Measurements from ENCODE around the gene POLR3B. TPM values are rescaled to one million over a fixed set of nuclear protein-coding genes. Genes with fewer than 3 reads are reported as not detected.

POLR3B gene
- total RNA-seq, 2 experiments from 2014 or later: 14.7 to 17.6 TPM

DNA sequence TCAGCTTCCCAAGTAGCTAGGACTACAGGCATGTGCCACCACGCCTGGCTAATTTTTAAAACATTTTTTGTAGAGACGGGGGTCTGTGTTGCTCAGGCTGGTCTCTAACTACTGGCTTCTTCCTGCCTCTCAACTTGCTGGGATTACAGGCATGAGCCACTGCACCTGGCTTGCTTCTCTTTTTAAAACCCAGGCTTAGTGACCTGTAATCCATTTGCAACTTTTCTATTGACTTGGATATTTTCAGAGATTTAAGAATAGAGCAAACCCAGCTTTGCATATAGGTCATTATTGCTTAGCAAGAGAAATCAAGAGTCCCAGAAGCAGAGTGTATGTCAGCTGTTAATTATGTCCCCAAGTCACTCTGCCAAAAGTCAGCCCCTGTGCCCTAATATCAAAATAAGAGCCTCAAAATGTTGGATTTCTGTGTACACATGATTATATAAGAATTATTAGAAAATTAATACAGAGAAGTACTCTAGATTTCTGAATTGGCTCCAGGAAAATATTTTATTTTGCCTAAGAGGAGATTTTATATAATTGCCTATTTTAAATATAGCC is 30.2 kb upstream of the POLR3B start:
- H3K4me3 ChIP-seq (ENCODE audit: low read depth, low read length, poor library complexity, severe bottlenecking): no peak overlapping the region
- peaks cover 23% of the 10 kb centered on the region for H3K4me1 ChIP-seq (ENCODE audit: insufficient read depth, low read length, poor library complexity, severe bottlenecking)
- no peaks in the 10 kb centered on the region for H3K79me2 ChIP-seq (ENCODE audit: insufficient read depth, low read depth, low read length)
- DNase-seq (ENCODE audit: low spot score): no peak
- H4K20me1 ChIP-seq (ENCODE audit: insufficient read depth, low read length): no peaks in the 10 kb centered on the region
- H3K9me2 ChIP-seq (ENCODE audit: insufficient read depth, low read length): no peaks in the 10 kb centered on the region
- H3K36me3 ChIP-seq (ENCODE audit: insufficient read depth, low read length): no peaks in the 10 kb centered on the region
- ChIA-PET POLR2A (interaction anchor here (0.6 to 1.5 kb wide), 2 partner anchors 13 to 17 kb away, joined by 4 read pairs; no protein-coding TSS in a partner anchor), CTCF (ENCODE audit: unreplicated experiment) (no interaction called here)
- H3K4me2 ChIP-seq (ENCODE audit: low read length): peak overlapping the region; percentile 19
- no peaks in the 10 kb centered on the region for H3K9me3 ChIP-seq (ENCODE audit: low read length)
- intact Hi-C loops (cut with micrococcal nuclease; ENCODE audit: unreplicated experiment): no loop called here
- no peak overlapping the region for H3K27ac ChIP-seq (ENCODE audit: low read depth, low read length, poor library complexity, severe bottlenecking)
- H2AFZ ChIP-seq (ENCODE audit: low read length): peak overlapping the region; percentile 18; the same call in 1 of the 2 replicates
- BruUV-seq (replicated peaks): no TSS peak
- no peak for TF ChIP-seq EZH2phosphoT487 (IDR thresholded peaks at IDR 0.05; ENCODE audit: borderline replicate concordance, low read depth, low read length)
- TF ChIP-seq, protein P1, sequence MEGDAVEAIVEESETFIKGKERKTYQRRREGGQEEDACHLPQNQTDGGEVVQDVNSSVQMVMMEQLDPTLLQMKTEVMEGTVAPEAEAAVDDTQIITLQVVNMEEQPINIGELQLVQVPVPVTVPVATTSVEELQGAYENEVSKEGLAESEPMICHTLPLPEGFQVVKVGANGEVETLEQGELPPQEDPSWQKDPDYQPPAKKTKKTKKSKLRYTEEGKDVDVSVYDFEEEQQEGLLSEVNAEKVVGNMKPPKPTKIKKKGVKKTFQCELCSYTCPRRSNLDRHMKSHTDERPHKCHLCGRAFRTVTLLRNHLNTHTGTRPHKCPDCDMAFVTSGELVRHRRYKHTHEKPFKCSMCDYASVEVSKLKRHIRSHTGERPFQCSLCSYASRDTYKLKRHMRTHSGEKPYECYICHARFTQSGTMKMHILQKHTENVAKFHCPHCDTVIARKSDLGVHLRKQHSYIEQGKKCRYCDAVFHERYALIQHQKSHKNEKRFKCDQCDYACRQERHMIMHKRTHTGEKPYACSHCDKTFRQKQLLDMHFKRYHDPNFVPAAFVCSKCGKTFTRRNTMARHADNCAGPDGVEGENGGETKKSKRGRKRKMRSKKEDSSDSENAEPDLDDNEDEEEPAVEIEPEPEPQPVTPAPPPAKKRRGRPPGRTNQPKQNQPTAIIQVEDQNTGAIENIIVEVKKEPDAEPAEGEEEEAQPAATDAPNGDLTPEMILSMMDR (conservative IDR thresholded peaks at IDR 0.05; ENCODE audit: low read length): no peak

DNA sequence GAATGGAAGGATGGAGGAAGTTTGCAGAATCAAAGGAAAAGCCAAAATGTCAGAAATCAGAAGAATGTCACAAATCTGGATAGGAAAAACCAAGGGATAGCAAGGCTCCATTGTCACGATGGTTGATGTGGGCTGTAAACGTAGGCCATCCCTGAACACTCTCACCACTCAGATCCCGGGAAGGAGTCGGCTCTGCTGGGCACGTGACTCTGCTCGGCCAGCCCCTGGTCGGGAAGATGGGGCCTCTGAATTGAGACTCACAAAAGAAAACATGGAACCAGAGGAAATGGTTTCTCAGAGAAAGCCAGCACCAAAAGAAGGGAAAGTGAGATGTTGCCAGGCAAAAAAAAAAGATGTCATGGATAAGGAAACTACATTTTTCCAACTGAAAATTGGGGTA is 28.8 kb upstream of the POLR3B start:
- H3K4me1 ChIP-seq (ENCODE audit: insufficient read depth, low read length, poor library complexity, severe bottlenecking): peaks cover 23% of the 10 kb centered on the region
- ChIA-PET POLR2A (no interaction called here), CTCF (ENCODE audit: unreplicated experiment) (no interaction called here)
- H3K36me3 ChIP-seq (ENCODE audit: insufficient read depth, low read length): no peaks in the 10 kb centered on the region
- no peak overlapping the region for H2AFZ ChIP-seq (ENCODE audit: low read length)
- no peak overlapping the region for H3K27ac ChIP-seq (ENCODE audit: low read depth, low read length, poor library complexity, severe bottlenecking)
- DNase-seq (ENCODE audit: low spot score): no peak
- no TSS peak for BruUV-seq (replicated peaks)
- intact Hi-C loops (cut with micrococcal nuclease; ENCODE audit: unreplicated experiment): no loop called here
- H4K20me1 ChIP-seq (ENCODE audit: insufficient read depth, low read length): no peaks in the 10 kb centered on the region
- no peaks in the 10 kb centered on the region for H3K9me2 ChIP-seq (ENCODE audit: insufficient read depth, low read length)
- H3K79me2 ChIP-seq (ENCODE audit: insufficient read depth, low read depth, low read length): no peaks in the 10 kb centered on the region
- H3K4me2 ChIP-seq (ENCODE audit: low read length): no peak overlapping the region
- H3K4me3 ChIP-seq (ENCODE audit: low read depth, low read length, poor library complexity, severe bottlenecking): no peak overlapping the region
- TF ChIP-seq, protein P1 (conservative IDR thresholded peaks at IDR 0.05; ENCODE audit: low read length): no peak
- TF ChIP-seq EZH2phosphoT487 (IDR thresholded peaks at IDR 0.05; ENCODE audit: borderline replicate concordance, low read depth, low read length): no peak
- no peaks in the 10 kb centered on the region for H3K9me3 ChIP-seq (ENCODE audit: low read length)

DNA sequence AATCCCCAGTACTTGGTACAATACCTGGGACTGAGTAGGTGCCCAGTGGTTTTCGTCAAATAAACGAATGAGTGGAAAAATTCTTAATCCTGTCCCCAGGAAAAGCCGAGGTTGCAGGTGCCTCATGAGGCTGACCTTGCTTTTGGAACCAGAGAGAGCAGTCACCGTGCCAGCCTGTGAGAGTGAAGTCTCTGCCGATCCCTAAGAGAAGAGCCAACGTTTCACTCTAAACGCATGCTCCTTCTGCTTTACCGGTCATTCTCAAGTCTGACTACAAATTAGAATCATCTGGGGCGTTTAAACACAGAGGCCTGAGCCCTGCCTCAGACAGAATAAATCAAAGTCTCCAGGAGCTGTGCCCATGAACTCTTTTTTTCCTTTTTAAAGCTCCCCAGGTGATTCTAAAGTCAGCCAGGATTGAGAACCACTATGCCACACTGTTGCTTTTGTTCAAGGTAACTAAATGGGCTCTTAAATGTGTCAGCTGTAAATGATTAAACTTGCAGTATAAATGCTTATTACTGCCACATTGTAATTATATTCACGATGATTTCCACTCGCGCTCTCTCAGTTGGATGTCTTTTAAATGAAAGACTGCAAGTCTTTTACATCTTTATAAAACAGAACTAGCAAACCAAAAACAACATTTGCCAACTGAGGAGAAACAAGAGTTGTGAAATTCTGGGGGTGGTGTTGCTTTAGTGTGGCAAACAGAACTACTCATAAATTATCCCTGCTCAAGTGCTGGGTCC is 28.1 kb upstream of the POLR3B start:
- intact Hi-C loops (cut with micrococcal nuclease; ENCODE audit: unreplicated experiment): no loop called here
- ChIA-PET POLR2A (interaction anchor here (0.5 kb wide), 1 partner anchor 61 kb away, joined by 8 read pairs; no protein-coding TSS in a partner anchor), CTCF (ENCODE audit: unreplicated experiment) (no interaction called here)
- Histone ChIP-seq H4K20me1 (ENCODE audit: insufficient read depth, low read length) (no peaks in the 10 kb centered on the region), H3K36me3 (ENCODE audit: insufficient read depth, low read length) (no peaks in the 10 kb centered on the region), H3K4me2 (ENCODE audit: low read length) (no peak overlapping the region), H3K79me2 (ENCODE audit: insufficient read depth, low read depth, low read length) (no peaks in the 10 kb centered on the region), H3K9me3 (ENCODE audit: low read length) (no peaks in the 10 kb centered on the region), H3K27ac (ENCODE audit: low read depth, low read length, poor library complexity, severe bottlenecking) (no peak overlapping the region), H3K4me3 (ENCODE audit: low read depth, low read length, poor library complexity, severe bottlenecking) (no peak overlapping the region), H3K4me1 (ENCODE audit: insufficient read depth, low read length, poor library complexity, severe bottlenecking) (peaks cover 23% of the 10 kb centered on the region), H3K9me2 (ENCODE audit: insufficient read depth, low read length) (no peaks in the 10 kb centered on the region), H2AFZ (ENCODE audit: low read length) (no peak overlapping the region)
- BruUV-seq (replicated peaks): no TSS peak
- TF ChIP-seq EZH2phosphoT487 (IDR thresholded peaks at IDR 0.05; ENCODE audit: borderline replicate concordance, low read depth, low read length): no peak
- TF ChIP-seq, protein P1 (conservative IDR thresholded peaks at IDR 0.05; ENCODE audit: low read length): no peak
- DNase-seq (ENCODE audit: low spot score): no peak

All from OCI-LY7 (cell line).